K562 (cell line): ENCODE data around the gene XYLB. TPM values are rescaled to one million over a fixed set of nuclear protein-coding genes. Genes with fewer than 3 reads are reported as not detected.
"Not testable (repeated sequence)": the region's sequence is repeated elsewhere in the genome, so short reads cannot be mapped to it uniquely, and the experiment has no call there.

ENCODE experiments used
- ATAC-seq: fragments of 200-7000 bp; cut with Tn5 transposase; 3 replicates; pipeline ENCODE4 v1.9.1; 2020; ENCODE audit warnings: moderate library complexity
- BruUV-seq: library from RNA; stranded (reverse); fragments of 400-500 nt; replicated peaks from 2 replicates; lab custom pipeline; 2021; lab: Mats Ljungman, UMichigan
- CTCF ChIA-PET: fragments of 300-600 bp; formaldehyde crosslinking; extraction: SDS; loops from one replicate; lab custom pipeline; 2021; ENCODE audit warnings: low intra/inter-chr PET ratio; lab: Yijun Ruan, JAX
- POLR2A ChIA-PET: fragments of 300-600, 350-650 bp; sonication (Branson Sonifier 250); formaldehyde crosslinking; extraction: SDS; loops from one replicate; lab custom pipeline; 2021; ENCODE audit warnings: antibody characterized with exemption, inconsistent platforms; lab: Yijun Ruan, JAX
- DNase-seq, 4 experiments: peaks; one replicate each; pipeline versions ENCODE4 v3.0.0 to v3.0.0-alpha.2; 2011 to 2018; ENCODE audit warnings: low spot score in 3 of 4, mixed read lengths in 3 of 4; ENCODE audit errors: extremely low read depth in 1 of 4
- FAIRE-seq: peaks from 2 replicates; lab custom pipeline; 2011; peaks lifted over from hg19 to GRCh38; lab: Jason Lieb, UNC
- H2AFZ ChIP-seq: 2 replicates; pipeline ENCODE4 v1.6.0; 2011; ENCODE audit warnings: low read depth, low read length, control low read depth, inconsistent platforms
- H3K27ac ChIP-seq: fragments of 200-600 bp; 3 replicates; pipeline ENCODE4 v1.8.0; 2011; ENCODE audit warnings: low read depth, mild to moderate bottlenecking, control low read depth, inconsistent platforms, low read length, moderate library complexity, mixed read lengths; ENCODE audit errors: extremely low read depth
- H3K27me3 ChIP-seq, 2 experiments: fragments of 300-600 bp in 1 of 2; 2 replicates in 1 of 2; 3 replicates in 1 of 2; pipeline versions ENCODE4 v1.6.0 to v1.8.0; 2011; ENCODE audit warnings: inconsistent platforms in 2 of 2, low read length in 2 of 2, mild to moderate bottlenecking in 1 of 2, mixed read lengths in 1 of 2, moderate library complexity in 1 of 2; ENCODE audit not compliant: control insufficient read depth in 2 of 2, insufficient read depth in 2 of 2
- H3K36me3 ChIP-seq: fragments of 300-600 bp; 3 replicates; pipeline ENCODE4 v1.8.0; 2011; ENCODE audit warnings: mild to moderate bottlenecking, low read length, inconsistent platforms; ENCODE audit not compliant: control insufficient read depth, insufficient read depth
- H3K4me1 ChIP-seq, 2 experiments: fragments of 200-600 bp in 1 of 2; replicated peaks in 1 of 2; 2 replicates in 1 of 2; 3 replicates in 1 of 2; pipeline versions ENCODE4 v1.5.1 to v1.8.0; 2011; ENCODE audit warnings: inconsistent platforms in 2 of 2, low read length in 2 of 2, mild to moderate bottlenecking in 1 of 2, mixed read lengths in 1 of 2, moderate library complexity in 1 of 2; ENCODE audit not compliant: control insufficient read depth in 2 of 2, insufficient read depth in 2 of 2
- H3K4me2 ChIP-seq: 2 replicates; pipeline ENCODE4 v1.6.1; 2011; ENCODE audit warnings: low read length, control low read depth, inconsistent platforms, mixed read lengths; ENCODE audit not compliant: insufficient read depth
- H3K4me3 ChIP-seq: fragments of 200-600 bp; sonication (generic), shearing (Covaris generic); 2 replicates; pipeline ENCODE4 v1.5.1; 2016; ENCODE audit warnings: control low read depth, inconsistent platforms
- H3K79me2 ChIP-seq: fragments of 200-600 bp; 3 replicates; pipeline ENCODE4 v1.8.0; 2011; ENCODE audit warnings: low read length, inconsistent platforms; ENCODE audit not compliant: control insufficient read depth, insufficient read depth
- H3K9ac ChIP-seq, 2 experiments: 2 replicates each; pipeline versions ENCODE4 v1.6.0 to v1.6.1; 2011; ENCODE audit warnings: low read depth in 2 of 2, low read length in 2 of 2, control low read depth in 1 of 2, inconsistent platforms in 1 of 2, mild to moderate bottlenecking in 1 of 2, mixed read lengths in 1 of 2; ENCODE audit not compliant: insufficient read depth in 1 of 2
- H3K9me1 ChIP-seq: one replicate; pipeline ENCODE4 v1.6.0; 2011; ENCODE audit warnings: inconsistent platforms, mild to moderate bottlenecking, low read length, moderate library complexity; ENCODE audit not compliant: control insufficient read depth, insufficient read depth
- H3K9me3 ChIP-seq: replicated peaks from 2 replicates; pipeline ENCODE4 v1.5.1; 2011; ENCODE audit warnings: low read depth, low read length, inconsistent platforms; ENCODE audit not compliant: control insufficient read depth, insufficient read depth
- H4K20me1 ChIP-seq: replicated peaks from 2 replicates; pipeline ENCODE4 v1.6.1; 2011; ENCODE audit warnings: low read length, inconsistent platforms, mixed read lengths; ENCODE audit not compliant: control insufficient read depth, insufficient read depth
- CCNT2 ChIP-seq: IDR thresholded peaks from 2 replicates; pipeline ENCODE4 v1.6.1; 2011; ENCODE audit warnings: borderline replicate concordance, low read depth, mild to moderate bottlenecking, moderate library complexity, mixed read lengths, low read length; ENCODE audit not compliant: insufficient read length; ENCODE audit errors: extremely low read depth
- PURB ChIP-seq: sonication (generic); formaldehyde crosslinking; IDR thresholded peaks from 2 replicates; pipeline ENCODE4 v1.9.0; 2021; ENCODE audit warnings: low read depth, mild to moderate bottlenecking, missing genetic modification reagents
- TBP ChIP-seq: optimal IDR thresholded peaks from 2 replicates; pipeline ENCODE3; 2011; ENCODE audit warnings: low read depth, low read length, improper control_type of control experiment
- ZHX1 ChIP-seq: fragments of 150-350 bp; conservative IDR thresholded peaks from 2 replicates; pipeline ENCODE4 v1.6.1; 2014; ENCODE audit warnings: low read length
- ZNF717 ChIP-seq: fragments of 250-450 bp; sonication (Bioruptor Pico); IDR thresholded peaks from 2 replicates; pipeline ENCODE4 v1.5.0; 2021
- WGBS: fragments of 100-300 bp; shearing (Covaris generic); methylation state at CpG from one replicate; pipeline ENCODE4 v1.1.6; 2016; ENCODE audit warnings: low coverage, mixed read lengths; ENCODE audit not compliant: insufficient coverage; ENCODE audit errors: missing lambda C conversion rate; 5-methylcytosine and 5-hydroxymethylcytosine counted together
- in situ Hi-C: fragments of 300-500 bp; cut with MboI; formaldehyde crosslinking; loops from 4 replicates; pipeline ENCODE4 v1.15.0; 2018; ENCODE audit warnings: inconsistent platforms, mixed read lengths
- intact Hi-C: fragments of 100-400 bp; cut with micrococcal nuclease; formaldehyde crosslinking; loops from 2 replicates; pipeline ENCODE4 v1.14.2; 2022
- polyA plus RNA-seq, 8 experiments: library from polyadenylated mRNA; depleted of rRNA in 4 of 8; stranded (reverse) in 5 of 8; unstranded in 3 of 8; fragments of >200 nt; fragmentation: Nextera tagmentation in 2 of 8; fragmentation: Illumina TruSeq in 1 of 8; extraction: Ambion mirVana in 2 of 8; extraction: Trizol in 1 of 8; gene quantifications; 2 replicates each; pipeline versions ENCODE4 v1.2.1 to v1.2.3, GENCODE V29; 2011 to 2014; ENCODE audit warnings: inconsistent platforms in 1 of 8, missing spikeins in 1 of 8
- total RNA-seq, 7 experiments: library from RNA; depleted of rRNA in 6 of 7; stranded (reverse); fragments of >200 nt in 6 of 7; fragmentation: Illumina TruSeq in 2 of 7; extraction: Trizol in 2 of 7; gene quantifications; 2 replicates each; pipeline versions ENCODE4 v1.2.1 to v1.2.3, GENCODE V29; 2011 to 2021; ENCODE audit warnings: low replicate concordance in 1 of 7

The XYLB gene
- total and polyA plus RNA-seq, 9 of the 15 experiments (the other 6 are each of a cell fraction or from before 2014, with no cell fraction given) = 4.0 to 20.2 (median 13.2) TPM

- TF ChIP-seq ZHX1 (no peak), PURB (CRISPR knock-in tag) (no peak), TBP (no peak), CCNT2 (no peak), ZNF717 (CRISPR knock-in tag) (no peak)
- TF ChIP-seq, all 486 proteins: peak for 0
Measured at GRCh38 chr3:38411591-38411990, 65.0 kb downstream of the XYLB start (continued).

GRCh38 chr3:38420758-38421157 lies 74.2 kb downstream of the XYLB start:
- in situ Hi-C loops, BruUV-seq: not testable (repeated sequence)

More at GRCh38 chr3:38420758-38421157, 74.2 kb downstream of the XYLB start:
- POLR2A ChIA-PET, H3K27me3 ChIP-seq, H3K4me1 ChIP-seq, FAIRE-seq, DNase-seq, H3K9me3 ChIP-seq, intact Hi-C loops, CTCF ChIA-PET, H3K4me2 ChIP-seq, H3K9ac ChIP-seq, ATAC-seq, H3K9me1 ChIP-seq, H3K36me3 ChIP-seq, H3K4me3 ChIP-seq, H4K20me1 ChIP-seq, H2AFZ ChIP-seq, H3K79me2 ChIP-seq, H3K27ac ChIP-seq: not testable (repeated sequence)
- 52% methylated on average over 5 of the region's 5 CpGs for WGBS
